PFSK-1 (cell line): ENCODE data around the gene OR5K1.

Experiments used
- FOXP2 ChIP-seq: optimal IDR thresholded peaks from 2 replicates; pipeline ENCODE3; 2011; ENCODE audit warnings: borderline replicate concordance, control low read depth, inconsistent platforms; ENCODE audit not compliant: insufficient read depth; ENCODE audit errors: extremely low read length, extremely low read depth
- POLR2AphosphoS5 ChIP-seq: IDR thresholded peaks from 2 replicates; pipeline ENCODE4 v1.6.1; 2012; ENCODE audit warnings: low read depth, mild to moderate bottlenecking, control low read depth, low read length, moderate library complexity
- SIN3A ChIP-seq: IDR thresholded peaks from 2 replicates; pipeline ENCODE4 v1.6.1; 2012; ENCODE audit warnings: mild to moderate bottlenecking, low read length, moderate library complexity, borderline replicate concordance; ENCODE audit not compliant: insufficient read depth
- TAF1 ChIP-seq: IDR thresholded peaks from 2 replicates; pipeline ENCODE4 v1.6.1; 2012; ENCODE audit warnings: low read length, control low read depth, borderline replicate concordance; ENCODE audit not compliant: insufficient read depth
- TF ChIP-seq, protein P1 (sequence below), 2 experiments: IDR thresholded peaks; 2 replicates each; pipeline versions ENCODE4 v1.6.1 to v1.8.0; 2011 to 2012; ENCODE audit warnings: low read depth in 2 of 2, low read length in 2 of 2, control low read depth in 1 of 2, inconsistent platforms in 1 of 2, mild to moderate bottlenecking in 1 of 2, moderate library complexity in 1 of 2; ENCODE audit not compliant: insufficient read depth in 1 of 2

Gene OR5K1

DNA sequence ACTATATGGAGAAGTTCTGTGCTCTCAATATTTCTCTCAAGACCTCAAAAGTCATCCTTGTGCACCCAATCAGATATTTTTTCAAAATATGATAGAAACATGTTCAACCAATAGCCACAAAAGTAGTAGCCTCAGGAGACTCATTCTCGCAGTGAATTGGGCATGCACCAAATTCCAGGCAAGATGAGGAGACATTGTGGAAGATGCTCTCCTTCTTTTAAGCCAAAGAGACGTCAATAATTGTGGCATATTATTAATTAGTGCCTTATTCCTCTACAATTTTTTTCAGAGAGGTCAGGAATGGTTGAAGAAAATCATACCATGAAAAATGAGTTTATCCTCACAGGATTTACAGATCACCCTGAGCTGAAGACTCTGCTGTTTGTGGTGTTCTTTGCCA, 34.4 kb downstream of the OR5K1 start, which contains the start of gene OR5K2:
Gene OR5K2, plus strand, starts transcription at position 301 of the 400 bp plus-strand sequence. Its CDS starts 0 bp downstream, at position 301.
- TF ChIP-seq, protein P1, sequence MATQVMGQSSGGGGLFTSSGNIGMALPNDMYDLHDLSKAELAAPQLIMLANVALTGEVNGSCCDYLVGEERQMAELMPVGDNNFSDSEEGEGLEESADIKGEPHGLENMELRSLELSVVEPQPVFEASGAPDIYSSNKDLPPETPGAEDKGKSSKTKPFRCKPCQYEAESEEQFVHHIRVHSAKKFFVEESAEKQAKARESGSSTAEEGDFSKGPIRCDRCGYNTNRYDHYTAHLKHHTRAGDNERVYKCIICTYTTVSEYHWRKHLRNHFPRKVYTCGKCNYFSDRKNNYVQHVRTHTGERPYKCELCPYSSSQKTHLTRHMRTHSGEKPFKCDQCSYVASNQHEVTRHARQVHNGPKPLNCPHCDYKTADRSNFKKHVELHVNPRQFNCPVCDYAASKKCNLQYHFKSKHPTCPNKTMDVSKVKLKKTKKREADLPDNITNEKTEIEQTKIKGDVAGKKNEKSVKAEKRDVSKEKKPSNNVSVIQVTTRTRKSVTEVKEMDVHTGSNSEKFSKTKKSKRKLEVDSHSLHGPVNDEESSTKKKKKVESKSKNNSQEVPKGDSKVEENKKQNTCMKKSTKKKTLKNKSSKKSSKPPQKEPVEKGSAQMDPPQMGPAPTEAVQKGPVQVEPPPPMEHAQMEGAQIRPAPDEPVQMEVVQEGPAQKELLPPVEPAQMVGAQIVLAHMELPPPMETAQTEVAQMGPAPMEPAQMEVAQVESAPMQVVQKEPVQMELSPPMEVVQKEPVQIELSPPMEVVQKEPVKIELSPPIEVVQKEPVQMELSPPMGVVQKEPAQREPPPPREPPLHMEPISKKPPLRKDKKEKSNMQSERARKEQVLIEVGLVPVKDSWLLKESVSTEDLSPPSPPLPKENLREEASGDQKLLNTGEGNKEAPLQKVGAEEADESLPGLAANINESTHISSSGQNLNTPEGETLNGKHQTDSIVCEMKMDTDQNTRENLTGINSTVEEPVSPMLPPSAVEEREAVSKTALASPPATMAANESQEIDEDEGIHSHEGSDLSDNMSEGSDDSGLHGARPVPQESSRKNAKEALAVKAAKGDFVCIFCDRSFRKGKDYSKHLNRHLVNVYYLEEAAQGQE (IDR thresholded peaks at IDR 0.05; ENCODE audit: insufficient read depth in 1 of 2, low read depth in 2 of 2, low read length in 2 of 2): no peak
- no peak for TF ChIP-seq FOXP2
- no peak for TF ChIP-seq SIN3A
- TF ChIP-seq POLR2AphosphoS5: no peak
- TF ChIP-seq TAF1: no peak

DNA sequence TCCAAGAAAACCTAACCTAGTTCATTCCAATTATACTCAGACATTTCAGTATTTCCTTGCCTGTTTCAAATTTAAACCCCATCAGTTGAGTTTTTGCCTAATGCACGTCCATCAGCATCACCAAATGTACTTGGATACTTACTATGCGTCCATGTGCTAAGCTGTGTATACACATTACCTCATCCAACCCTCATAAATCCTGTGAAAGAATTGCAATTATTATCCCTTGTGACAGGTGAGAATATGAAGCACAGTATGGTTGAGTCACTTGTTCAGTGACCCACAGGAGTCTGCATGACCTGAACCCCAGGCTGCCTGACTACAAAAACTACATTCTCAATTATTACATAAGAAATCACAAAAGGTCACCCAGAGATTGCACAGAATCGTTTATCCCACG, 37.0 kb downstream of the OR5K1 start:
- TF ChIP-seq SIN3A (no peak), TAF1 (no peak), POLR2AphosphoS5 (no peak), FOXP2 (no peak)
- TF ChIP-seq, protein P1 (IDR thresholded peaks at IDR 0.05; ENCODE audit: insufficient read depth in 1 of 2, low read depth in 2 of 2, low read length in 2 of 2): no peak

DNA sequence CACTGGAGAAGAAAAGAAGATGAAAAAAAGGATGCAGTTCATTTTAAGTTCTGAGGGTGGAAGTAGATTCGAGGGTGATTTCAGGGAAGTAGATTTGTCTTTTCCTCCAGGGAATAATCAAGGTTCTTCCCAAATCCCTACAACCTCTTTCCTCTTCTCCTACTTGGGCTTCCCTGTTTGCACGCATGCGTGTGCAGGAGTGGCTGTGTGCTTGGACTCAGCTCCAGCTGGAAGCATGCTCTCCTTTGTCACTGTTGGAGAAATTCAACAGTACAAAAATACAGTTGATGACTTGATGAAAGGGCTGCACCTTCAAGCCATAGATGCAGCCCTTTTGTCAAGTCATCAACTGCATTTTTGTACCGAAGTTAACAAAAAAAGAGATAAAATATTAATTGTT, 38.3 kb downstream of the OR5K1 start:
- TF ChIP-seq FOXP2 (no peak), POLR2AphosphoS5 (no peak), TAF1 (no peak), SIN3A (no peak)
- TF ChIP-seq, protein P1 (IDR thresholded peaks at IDR 0.05; ENCODE audit: insufficient read depth in 1 of 2, low read depth in 2 of 2, low read length in 2 of 2): no peak

DNA sequence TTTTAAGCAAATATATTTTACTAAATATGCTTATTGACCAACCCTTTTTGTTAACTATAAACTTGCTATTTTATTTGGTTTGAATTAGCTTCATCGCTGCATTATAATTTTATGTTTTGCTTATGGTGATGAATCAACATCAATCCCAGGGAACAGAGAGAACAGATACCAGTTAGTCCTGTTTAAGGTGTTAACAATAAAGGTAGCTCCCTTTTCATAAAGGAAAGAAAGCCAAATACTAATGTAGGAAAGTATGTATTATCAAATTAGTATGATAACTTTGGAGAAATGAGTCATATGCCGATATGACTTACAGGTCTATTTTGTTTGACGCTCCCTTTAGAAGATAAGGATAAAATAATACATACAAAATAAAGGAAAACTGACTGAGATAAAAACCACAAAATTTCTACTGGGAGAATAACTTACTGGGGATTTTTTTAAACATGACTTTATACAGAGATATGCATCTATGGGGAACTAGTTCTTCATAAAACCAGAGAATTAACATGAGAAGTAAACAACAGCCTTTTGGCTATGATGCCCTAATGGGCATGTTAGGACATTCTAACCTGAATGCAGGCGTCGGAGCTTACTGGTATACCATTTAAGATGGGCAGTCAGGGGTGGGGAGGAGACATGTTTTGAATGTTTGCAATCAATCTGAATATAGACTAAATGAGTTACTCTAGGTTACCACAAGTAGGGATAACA, 39.0 kb downstream of the OR5K1 start:
- TF ChIP-seq POLR2AphosphoS5: no peak
- no peak for TF ChIP-seq SIN3A
- TF ChIP-seq, protein P1 (IDR thresholded peaks at IDR 0.05; ENCODE audit: insufficient read depth in 1 of 2, low read depth in 2 of 2, low read length in 2 of 2): no peak
- no peak for TF ChIP-seq FOXP2
- TF ChIP-seq TAF1: no peak

DNA sequence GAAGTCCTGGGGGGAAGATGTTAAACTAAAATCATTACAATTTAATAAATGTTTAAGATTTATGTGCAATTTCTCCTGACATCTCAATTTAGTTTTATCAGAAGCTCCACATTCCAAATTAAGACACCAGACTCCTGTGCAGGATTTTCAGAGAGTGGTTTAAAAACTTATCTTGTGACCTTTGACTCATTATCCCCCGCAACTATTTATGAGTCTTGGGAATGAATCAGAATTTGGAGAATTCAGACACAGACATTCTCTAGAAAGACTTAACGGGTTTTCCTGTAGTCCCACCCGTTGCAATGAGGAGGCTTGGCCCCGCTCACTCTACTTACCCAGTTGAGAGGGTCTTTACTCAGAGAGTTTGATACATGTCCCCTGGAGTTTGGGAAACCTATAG, 41.5 kb downstream of the OR5K1 start:
- no peak for TF ChIP-seq FOXP2
- no peak for TF ChIP-seq POLR2AphosphoS5
- TF ChIP-seq, protein P1 (IDR thresholded peaks at IDR 0.05; ENCODE audit: insufficient read depth in 1 of 2, low read depth in 2 of 2, low read length in 2 of 2): no peak
- TF ChIP-seq TAF1: no peak
- no peak for TF ChIP-seq SIN3A
